NCI-H82 treated with DMSO at 0.1 percent for 48 hours (cell line): Measurements from ENCODE around the gene PTPRN2.
"Not testable (repeated sequence)": the region's sequence is repeated elsewhere in the genome, so short reads cannot be mapped to it uniquely, and the experiment has no call there.

ENCODE experiments used
- DNase-seq: peaks from one replicate; lab custom pipeline; 2025; ENCODE audit not compliant: unreplicated experiment; lab: John Stamatoyannopoulos, UW

The PTPRN2 gene

GRCh38 chr7:158447151-158447505 lies 140.5 kb downstream of the PTPRN2 start:
- no peak for DNase-seq

GRCh38 chr7:158446706-158447105 lies 140.9 kb downstream of the PTPRN2 start:
- no peak for DNase-seq

DNA sequence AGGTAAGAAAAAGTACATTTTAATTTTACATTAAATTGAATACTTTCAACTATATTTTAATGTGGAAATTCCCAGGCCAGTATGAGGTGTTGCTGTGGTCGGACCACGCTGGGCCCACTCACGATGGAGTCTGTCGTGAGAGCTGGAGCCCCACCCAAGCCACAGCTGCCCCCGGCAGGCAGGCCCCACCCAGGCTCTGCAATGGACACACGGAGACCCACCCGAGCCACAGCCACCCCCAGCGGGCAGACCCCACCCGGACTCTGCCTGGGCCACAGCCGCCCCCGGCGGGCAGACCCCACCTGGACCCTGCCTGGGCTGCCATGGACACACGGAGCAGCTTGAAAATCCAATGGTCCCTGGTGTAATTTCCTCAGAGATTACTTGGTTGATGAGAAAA lies 141.3 kb downstream of the PTPRN2 start:
- DNase-seq, result no peak

GRCh38 chr7:158445421-158446175 lies 142.0 kb downstream of the PTPRN2 start:
- DNase-seq, result no peak

GRCh38 chr7:158444501-158445420 lies 142.9 kb downstream of the PTPRN2 start:
- no peak for DNase-seq

DNA sequence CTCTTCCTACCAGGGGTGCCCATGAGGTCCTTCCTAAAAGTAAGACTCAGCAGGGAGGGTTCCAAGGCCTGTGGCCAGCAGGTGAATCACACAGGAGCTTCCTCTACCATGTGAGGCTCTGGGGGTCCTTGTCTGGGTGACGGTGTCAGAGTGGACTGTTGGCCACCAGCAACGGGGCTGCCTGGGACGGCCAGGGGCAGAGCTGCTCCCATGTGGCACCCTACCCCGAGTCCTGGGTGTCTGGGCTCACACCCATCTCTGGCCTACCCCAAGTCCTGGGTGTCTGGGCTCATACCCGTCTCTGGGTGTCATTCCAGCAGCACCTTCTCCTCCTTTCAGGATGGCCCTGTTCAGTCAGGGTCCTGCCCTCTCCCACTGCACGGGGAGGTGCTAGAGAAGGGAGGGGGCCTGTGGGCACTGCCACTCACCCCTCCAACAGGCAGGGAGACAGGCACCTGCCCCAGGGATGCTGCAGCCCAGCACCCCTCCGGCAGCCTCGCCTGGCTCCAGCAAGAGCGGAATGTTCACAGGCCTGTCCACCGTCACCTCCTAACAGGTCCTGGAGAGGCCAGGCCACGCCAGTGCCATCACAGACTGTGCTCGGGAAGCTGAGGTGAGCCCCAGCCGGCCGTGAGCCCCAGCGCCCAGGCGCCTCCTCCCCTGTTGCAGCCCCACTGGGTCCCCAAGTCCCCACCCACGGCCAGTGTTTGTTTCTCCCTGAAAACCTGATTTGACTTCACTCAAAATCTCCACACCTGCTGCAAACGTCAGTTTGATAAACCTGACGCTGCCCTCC lies 143.7 kb downstream of the PTPRN2 start:
- DNase-seq, result no peak

- DNase-seq, result no peak
Observed at GRCh38 chr7:158443014-158443687, 144.5 kb downstream of the PTPRN2 start.

- DNase-seq, result no peak
Observed at GRCh38 chr7:158442260-158442659, 145.4 kb downstream of the PTPRN2 start.

DNA sequence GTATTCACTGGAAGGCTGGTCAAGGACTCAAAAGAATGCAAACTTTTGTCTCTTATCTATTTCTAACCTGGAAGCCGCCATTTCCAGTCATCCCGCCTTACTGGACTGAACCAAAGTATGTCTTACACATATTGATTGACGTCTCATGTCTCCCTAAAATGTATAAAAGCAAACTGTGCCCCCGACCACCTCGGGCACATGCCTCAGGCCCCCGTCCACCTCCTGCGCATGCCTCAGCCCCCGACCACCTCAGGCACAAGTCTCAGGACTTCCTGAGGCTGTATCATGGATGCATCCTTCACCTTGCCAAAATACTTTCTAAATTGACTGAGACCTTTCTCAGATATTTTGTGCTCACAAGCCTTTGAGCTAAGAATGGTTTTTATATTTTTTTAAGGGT lies 148.6 kb downstream of the PTPRN2 start:
- no peak for DNase-seq

DNA sequence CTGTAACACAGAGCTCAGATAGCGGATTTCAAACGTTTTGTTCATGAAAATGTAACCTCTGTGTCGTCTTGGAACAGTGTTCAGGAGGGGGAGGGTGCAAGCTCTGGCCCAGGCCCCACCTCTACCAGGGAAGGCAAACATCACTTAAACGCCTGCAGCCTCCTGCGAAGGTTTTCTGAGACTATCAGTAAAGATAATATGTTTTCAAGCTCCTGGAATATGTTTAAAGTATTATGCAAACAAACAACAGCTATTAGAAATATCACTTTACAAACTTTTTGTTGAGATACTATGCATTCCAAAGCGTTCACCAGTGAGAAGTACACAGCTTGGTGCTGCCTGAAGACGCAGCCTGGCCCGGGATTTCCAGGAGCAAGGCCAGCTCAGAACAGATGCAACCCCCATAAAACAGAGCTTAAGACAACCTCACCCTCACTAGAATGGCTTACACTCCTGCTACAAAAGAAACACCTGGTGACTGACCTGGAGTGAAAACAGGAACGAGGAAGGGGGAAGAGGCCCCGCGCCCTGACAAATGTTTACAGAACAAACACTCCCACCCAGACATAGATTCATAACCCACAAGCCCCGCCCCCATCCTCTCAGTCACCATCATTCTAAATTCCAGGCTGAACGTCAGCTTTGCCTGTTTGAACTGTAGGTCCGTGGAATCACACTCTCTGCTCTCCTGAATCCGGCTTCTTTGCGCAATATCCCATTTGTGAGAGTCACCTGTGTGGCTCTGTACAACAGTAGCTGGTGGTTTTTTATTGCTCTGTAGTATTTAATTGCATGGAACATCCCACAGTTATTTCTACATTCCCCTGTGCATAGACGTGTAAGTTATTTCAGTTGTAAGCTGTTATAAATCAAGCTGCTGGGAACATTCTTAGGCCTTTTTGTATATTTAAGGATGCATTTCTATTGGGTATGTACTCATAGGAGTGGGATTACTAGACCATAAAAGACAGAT lies 155.0 kb downstream of the PTPRN2 start:
- no peak for DNase-seq

- no peak for DNase-seq
Observed at GRCh38 chr7:158431941-158432347, 155.7 kb downstream of the PTPRN2 start.

- DNase-seq, result no peak
Observed at GRCh38 chr7:158431055-158431940, 156.3 kb downstream of the PTPRN2 start.

GRCh38 chr7:158430308-158431034 lies 157.2 kb downstream of the PTPRN2 start:
- no peak for DNase-seq

GRCh38 chr7:158428837-158429753 lies 158.5 kb downstream of the PTPRN2 start:
- no peak for DNase-seq

DNA sequence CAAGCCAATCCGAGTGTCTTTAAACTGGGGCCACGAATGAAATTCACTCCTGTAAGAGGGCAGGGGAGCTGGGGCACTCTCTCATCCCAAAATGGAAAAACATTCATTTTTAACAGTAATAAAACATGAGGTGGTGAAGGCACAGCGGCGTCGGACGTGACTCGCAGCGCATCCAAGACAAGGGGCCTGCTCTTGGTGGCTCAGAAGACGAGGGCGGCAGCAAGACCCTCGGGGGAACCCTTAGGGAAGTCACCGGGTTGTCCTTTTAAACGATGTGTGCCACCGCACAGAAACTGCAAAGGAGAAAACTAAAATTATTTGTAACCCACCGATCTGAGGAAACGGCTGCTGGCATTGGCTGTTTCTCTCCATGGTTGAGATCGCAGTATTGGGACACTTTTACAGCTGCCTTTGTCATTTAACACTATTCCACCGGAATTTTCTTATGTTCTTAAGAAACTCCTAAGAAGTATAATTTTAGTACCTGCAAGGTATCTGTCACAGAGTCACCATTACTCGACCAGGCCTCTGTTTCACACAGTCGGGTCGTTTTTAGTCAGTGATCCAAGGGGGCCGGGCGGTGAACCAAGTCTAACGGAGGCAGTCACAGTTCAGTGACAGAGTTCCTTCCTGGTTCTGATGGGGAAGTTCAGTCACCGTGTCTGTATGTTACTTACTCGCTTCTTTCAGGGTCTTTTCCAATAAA lies 159.3 kb downstream of the PTPRN2 start:
- DNase-seq, result no peak

DNA sequence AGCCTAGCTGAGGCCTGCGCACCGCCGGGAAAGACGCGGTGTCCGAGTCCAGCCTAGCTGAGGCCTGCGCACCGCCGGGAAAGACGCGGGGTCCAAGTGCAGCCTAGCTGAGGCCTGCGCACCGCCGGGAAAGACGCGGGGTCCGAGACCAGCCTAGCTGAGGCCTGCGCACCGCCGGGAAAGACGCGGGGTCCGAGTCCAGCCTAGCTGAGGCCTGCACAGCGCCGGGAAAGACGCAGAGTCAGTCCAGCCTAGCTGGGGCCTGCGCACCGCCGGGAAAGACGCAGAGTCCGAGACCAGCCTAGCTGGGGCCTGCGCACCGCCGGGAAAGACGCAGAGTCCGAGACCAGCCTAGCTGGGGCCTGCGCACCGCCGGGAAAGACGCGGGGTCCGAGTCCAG lies 161.9 kb downstream of the PTPRN2 start:
- DNase-seq, result not testable (repeated sequence)
